ENCODE data around the gene SYT1. TPM values are rescaled to one million over a fixed set of nuclear protein-coding genes. Genes with fewer than 3 reads are reported as not detected.
"Not testable (repeated sequence)": the region's sequence is repeated elsewhere in the genome, so short reads cannot be mapped to it uniquely, and the experiment has no call there.

SYT1 gene
- total RNA-seq, 2 donors from 2014 or later = 2.0 to 2.6 TPM

GRCh38 chr12:79183003-79183402 lies 318.4 kb downstream of the SYT1 start:
- intact Hi-C loops (cut with DNase I) = no loop called here
- DNase-seq (ENCODE audit: low spot score) = no peak

GRCh38 chr12:79183926-79184325 lies 319.4 kb downstream of the SYT1 start:
- intact Hi-C loops (cut with DNase I) = loop anchor here in 1 of 2 donors (2.0 kb wide), 1 partner anchor 47 kb away; no protein-coding TSS in a partner anchor
- DNase-seq (ENCODE audit: low spot score) = no peak

- intact Hi-C loops (cut with DNase I) = no loop called here
- no peak for DNase-seq (ENCODE audit: low spot score)
Measured at GRCh38 chr12:79186506-79186905, 321.9 kb downstream of the SYT1 start.

GRCh38 chr12:79187032-79187431 lies 322.5 kb downstream of the SYT1 start:
- intact Hi-C loops (cut with DNase I) = no loop called here
- DNase-seq (ENCODE audit: low spot score) = no peak

GRCh38 chr12:79191391-79191790 lies 326.8 kb downstream of the SYT1 start:
- DNase-seq (ENCODE audit: low spot score) = no peak
- intact Hi-C loops (cut with DNase I) = no loop called here

GRCh38 chr12:79194595-79194994 lies 330.0 kb downstream of the SYT1 start:
- intact Hi-C loops (cut with DNase I) = no loop called here

GRCh38 chr12:79199166-79199565 lies 334.6 kb downstream of the SYT1 start:
- intact Hi-C loops (cut with DNase I) = no loop called here
- no peak for DNase-seq (ENCODE audit: low spot score)

More at GRCh38 chr12:79194595-79194994, 330.0 kb downstream of the SYT1 start:
- no peak for DNase-seq (ENCODE audit: low spot score)

GRCh38 chr12:79200176-79200575 lies 335.6 kb downstream of the SYT1 start:
- no peak for DNase-seq (ENCODE audit: low spot score)

GRCh38 chr12:79203058-79203647 lies 338.6 kb downstream of the SYT1 start:
- no peak for DNase-seq (ENCODE audit: low spot score)
- intact Hi-C loops (cut with DNase I) = no loop called here

More at GRCh38 chr12:79200176-79200575, 335.6 kb downstream of the SYT1 start:
- intact Hi-C loops (cut with DNase I) = no loop called here

- DNase-seq (ENCODE audit: low spot score) = no peak
- intact Hi-C loops (cut with DNase I) = no loop called here
Measured at GRCh38 chr12:79206871-79207270, 342.3 kb downstream of the SYT1 start.

GRCh38 chr12:79210403-79210802 lies 345.8 kb downstream of the SYT1 start:
- DNase-seq (ENCODE audit: low spot score); intact Hi-C loops (cut with DNase I): not testable (repeated sequence)

GRCh38 chr12:79217306-79217705 lies 352.7 kb downstream of the SYT1 start:
- intact Hi-C loops (cut with DNase I) = no loop called here
- DNase-seq (ENCODE audit: low spot score) = no peak

- intact Hi-C loops (cut with DNase I) = no loop called here
- no peak for DNase-seq (ENCODE audit: low spot score)
Measured at GRCh38 chr12:79223210-79223609, 358.6 kb downstream of the SYT1 start.

GRCh38 chr12:79223761-79224160 lies 359.2 kb downstream of the SYT1 start:
- no peak for DNase-seq (ENCODE audit: low spot score)
- intact Hi-C loops (cut with DNase I) = no loop called here

GRCh38 chr12:79227091-79227490 lies 362.5 kb downstream of the SYT1 start:
- intact Hi-C loops (cut with DNase I) = no loop called here
- no peak for DNase-seq (ENCODE audit: low spot score)

GRCh38 chr12:79227646-79228045 lies 363.1 kb downstream of the SYT1 start:
- intact Hi-C loops (cut with DNase I) = no loop called here
- DNase-seq (ENCODE audit: low spot score) = no peak

GRCh38 chr12:79233341-79233781 lies 368.8 kb downstream of the SYT1 start:
- intact Hi-C loops (cut with DNase I) = no loop called here
- no peak for DNase-seq (ENCODE audit: low spot score)

GRCh38 chr12:79236920-79237319 lies 372.3 kb downstream of the SYT1 start:
- DNase-seq (ENCODE audit: low spot score) = no peak
- intact Hi-C loops (cut with DNase I) = no loop called here

- intact Hi-C loops (cut with DNase I) = no loop called here
- no peak for DNase-seq (ENCODE audit: low spot score)
Measured at GRCh38 chr12:79238246-79238645, 373.7 kb downstream of the SYT1 start.

- intact Hi-C loops (cut with DNase I) = no loop called here
- no peak for DNase-seq (ENCODE audit: low spot score)
Measured at GRCh38 chr12:79247494-79247893, 382.9 kb downstream of the SYT1 start.

GRCh38 chr12:79250186-79250585 lies 385.6 kb downstream of the SYT1 start:
- intact Hi-C loops (cut with DNase I) = no loop called here

More at GRCh38 chr12:79250186-79250585, 385.6 kb downstream of the SYT1 start:
- no peak for DNase-seq (ENCODE audit: low spot score)

Data from posterior vena cava (tissue), 2 donors.